Activated naive CD4-positive, alpha-beta T cell (primary cell): ENCODE results near the gene SCD.
"Not testable (repeated sequence)": the region's sequence is repeated elsewhere in the genome, so short reads cannot be mapped to it uniquely, and the experiment has no call there.

Experiments used
- DNase-seq, 4 experiments: peaks; one replicate each; lab custom pipeline; 2025; lab: John Stamatoyannopoulos, UW

SCD gene

DNA sequence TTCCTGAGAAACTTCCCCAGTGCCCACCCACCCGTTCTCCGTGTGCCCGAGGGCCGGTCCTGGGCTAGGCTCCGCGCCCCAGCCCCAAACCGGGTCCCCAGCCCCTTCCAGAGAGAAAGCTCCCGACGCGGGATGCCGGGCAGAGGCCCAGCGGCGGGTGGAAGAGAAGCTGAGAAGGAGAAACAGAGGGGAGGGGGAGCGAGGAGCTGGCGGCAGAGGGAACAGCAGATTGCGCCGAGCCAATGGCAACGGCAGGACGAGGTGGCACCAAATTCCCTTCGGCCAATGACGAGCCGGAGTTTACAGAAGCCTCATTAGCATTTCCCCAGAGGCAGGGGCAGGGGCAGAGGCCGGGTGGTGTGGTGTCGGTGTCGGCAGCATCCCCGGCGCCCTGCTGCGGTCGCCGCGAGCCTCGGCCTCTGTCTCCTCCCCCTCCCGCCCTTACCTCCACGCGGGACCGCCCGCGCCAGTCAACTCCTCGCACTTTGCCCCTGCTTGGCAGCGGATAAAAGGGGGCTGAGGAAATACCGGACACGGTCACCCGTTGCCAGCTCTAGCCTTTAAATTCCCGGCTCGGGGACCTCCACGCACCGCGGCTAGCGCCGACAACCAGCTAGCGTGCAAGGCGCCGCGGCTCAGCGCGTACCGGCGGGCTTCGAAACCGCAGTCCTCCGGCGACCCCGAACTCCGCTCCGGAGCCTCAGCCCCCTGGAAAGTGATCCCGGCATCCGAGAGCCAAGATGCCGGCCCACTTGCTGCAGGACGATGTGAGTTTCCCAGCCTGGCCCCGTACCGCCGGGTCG lies at the start of gene SCD:
SCD (plus strand) TSS at position 469 of the 803 bp plus-strand sequence; CDS start at position 741, 272 bp downstream.
- DNase-seq, result peak; percentile 30 to 50 (median 43)

- DNase-seq, result no peak
Observed at GRCh38 chr10:100297242-100297641, 49.8 kb upstream of the SCD start.

GRCh38 chr10:100301123-100301522 lies 45.9 kb upstream of the SCD start:
- not testable (repeated sequence) for DNase-seq

- no peak for DNase-seq
Observed at GRCh38 chr10:100303724-100304319, 43.2 kb upstream of the SCD start.

DNA sequence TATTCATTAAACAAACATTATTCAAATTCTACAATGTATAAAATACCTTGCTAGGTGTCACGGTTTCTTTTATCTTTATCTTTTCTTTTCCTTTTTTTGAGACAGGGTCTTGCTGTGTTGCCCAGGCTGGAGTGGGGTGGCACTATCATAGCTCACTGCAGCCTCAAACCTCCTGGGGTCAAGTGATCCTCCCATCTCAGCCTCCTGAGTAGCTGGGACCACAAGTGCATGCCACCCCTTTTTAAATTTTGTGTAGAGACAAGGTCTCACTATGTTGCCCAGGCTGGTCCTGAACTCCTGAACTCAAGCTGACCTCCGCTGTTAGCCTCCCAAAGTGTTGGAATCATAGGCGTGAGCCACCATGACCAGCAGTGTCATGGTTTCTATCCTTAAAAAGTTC lies 42.6 kb upstream of the SCD start:
- DNase-seq, result no peak

- DNase-seq, result no peak
Observed at GRCh38 chr10:100306861-100307260, 40.2 kb upstream of the SCD start.

- no peak for DNase-seq
Observed at GRCh38 chr10:100307684-100308083, 39.3 kb upstream of the SCD start.

GRCh38 chr10:100311298-100311697 lies 35.7 kb upstream of the SCD start:
- no peak for DNase-seq

- DNase-seq, result no peak
Observed at GRCh38 chr10:100315615-100316014, 31.4 kb upstream of the SCD start.

GRCh38 chr10:100318207-100318606 lies 28.8 kb upstream of the SCD start:
- no peak for DNase-seq

DNA sequence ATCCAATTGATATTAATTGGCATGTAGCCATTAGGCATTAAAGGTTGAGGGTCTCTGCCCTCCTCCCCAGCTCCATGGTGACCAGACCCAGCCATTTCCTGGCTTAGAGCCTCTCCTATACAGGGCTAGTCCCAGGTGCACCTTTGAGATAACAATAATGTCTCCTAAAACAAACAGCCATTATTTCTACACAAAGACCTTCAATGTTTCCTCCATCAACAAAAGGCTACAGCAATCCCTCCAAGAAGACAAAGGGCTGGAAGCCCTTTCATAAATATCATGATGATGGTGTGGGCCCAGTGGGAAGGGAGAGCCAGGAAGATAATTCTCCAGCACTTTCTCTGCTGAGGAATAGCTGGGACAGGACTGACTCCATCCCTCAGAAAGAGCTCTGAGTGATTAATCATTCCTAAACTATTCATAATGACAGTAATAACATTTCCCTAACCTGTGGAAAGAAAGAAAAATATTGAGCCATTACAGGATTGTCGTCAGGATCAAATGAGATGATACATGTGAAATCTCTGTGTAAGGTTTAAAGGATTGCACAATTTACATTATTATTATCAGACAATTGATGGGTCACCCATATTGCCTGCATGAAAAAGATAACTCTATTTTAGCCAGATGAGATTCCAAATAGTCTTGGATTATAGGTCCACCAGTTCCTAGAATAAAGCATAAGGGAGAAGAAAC lies 27.2 kb upstream of the SCD start:
- no peak for DNase-seq

DNA sequence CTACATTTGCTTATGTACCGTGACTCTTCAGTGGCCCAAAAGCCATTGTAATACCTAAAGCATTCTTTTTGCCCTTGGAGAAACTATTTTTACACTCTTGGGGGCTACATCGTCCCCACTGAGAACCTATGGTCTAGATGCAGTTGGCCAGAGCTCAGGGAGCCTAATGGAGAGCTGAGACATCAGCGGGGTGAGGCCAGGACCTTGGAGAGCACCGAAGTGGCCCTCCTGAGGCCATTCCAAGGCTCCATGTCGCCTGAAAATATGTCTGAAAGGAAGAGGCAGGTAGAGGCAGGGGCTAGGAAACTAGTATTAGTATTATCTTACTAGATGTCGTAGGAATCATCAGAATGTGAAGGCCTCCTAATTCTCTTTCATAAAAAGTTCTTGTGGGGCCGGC lies 21.9 kb upstream of the SCD start:
- no peak for DNase-seq

- no peak for DNase-seq
Observed at GRCh38 chr10:100327007-100327717, 19.9 kb upstream of the SCD start.

- DNase-seq, result no peak
Observed at GRCh38 chr10:100327718-100328009, 19.4 kb upstream of the SCD start.

DNA sequence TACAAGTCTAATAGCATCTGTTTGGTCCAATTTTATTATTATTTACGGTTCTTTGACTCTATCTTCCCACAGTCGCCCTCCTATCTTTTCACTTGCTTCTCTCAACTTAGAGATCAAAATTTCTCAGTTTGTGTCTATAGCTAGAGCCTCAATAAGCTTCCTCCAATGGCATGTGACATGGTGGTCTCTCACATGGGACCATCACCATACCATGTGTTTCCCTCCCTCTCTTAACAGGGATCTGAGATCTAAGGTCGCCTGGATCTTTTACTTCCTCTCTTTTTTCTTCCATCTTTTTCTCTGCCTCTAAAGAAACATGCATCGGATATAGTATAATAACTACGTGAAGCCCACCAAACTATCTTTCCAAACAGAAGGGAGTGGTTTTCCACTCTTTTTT lies 18.8 kb upstream of the SCD start:
- DNase-seq, result no peak

DNA sequence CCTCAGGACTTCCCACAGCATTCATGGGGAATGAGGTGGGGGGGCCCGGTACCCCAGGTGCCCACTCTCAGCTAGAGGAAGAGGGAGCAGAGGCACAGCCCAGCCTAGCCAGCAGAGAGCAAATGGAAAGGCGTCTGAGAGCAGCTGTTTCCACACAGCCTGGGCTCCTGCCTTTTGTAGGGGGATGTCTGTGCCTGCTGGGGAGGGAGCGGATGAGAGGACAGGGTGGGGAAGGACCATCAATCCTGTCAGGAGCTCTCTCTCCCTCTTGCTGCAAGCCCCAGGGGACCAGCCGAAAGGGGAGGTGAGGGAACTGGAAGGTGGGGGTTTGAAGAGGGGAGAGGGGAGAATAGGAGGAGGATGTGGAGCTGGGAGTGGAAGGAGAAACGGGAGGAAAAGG lies 17.0 kb upstream of the SCD start, which contains the start of gene PKD2L1:
PKD2L1 (minus strand) TSS at position 150 of the 400 bp plus-strand sequence; CDS start at position 25, 125 bp downstream.
- DNase-seq, result no peak

DNA sequence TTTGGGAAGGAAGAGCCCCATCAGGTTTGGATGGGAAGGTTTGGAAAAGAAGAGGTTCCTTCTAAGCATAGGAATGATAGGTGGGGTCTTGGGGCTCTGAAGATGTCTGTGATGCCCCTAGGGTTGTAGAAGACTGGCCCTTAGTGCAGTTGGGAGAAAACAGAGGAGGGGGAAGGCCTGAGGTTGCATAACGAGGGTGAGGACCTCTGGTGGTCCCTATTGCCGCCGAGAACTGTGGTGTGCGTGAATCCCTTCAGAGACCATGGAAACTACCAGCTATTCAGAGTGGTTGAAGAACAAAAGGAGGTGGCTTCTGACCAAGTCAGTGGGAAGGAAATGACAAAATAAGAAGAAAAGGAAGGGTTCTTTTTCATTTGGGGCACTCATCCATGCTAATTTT lies 13.9 kb upstream of the SCD start:
- DNase-seq, result no peak

DNA sequence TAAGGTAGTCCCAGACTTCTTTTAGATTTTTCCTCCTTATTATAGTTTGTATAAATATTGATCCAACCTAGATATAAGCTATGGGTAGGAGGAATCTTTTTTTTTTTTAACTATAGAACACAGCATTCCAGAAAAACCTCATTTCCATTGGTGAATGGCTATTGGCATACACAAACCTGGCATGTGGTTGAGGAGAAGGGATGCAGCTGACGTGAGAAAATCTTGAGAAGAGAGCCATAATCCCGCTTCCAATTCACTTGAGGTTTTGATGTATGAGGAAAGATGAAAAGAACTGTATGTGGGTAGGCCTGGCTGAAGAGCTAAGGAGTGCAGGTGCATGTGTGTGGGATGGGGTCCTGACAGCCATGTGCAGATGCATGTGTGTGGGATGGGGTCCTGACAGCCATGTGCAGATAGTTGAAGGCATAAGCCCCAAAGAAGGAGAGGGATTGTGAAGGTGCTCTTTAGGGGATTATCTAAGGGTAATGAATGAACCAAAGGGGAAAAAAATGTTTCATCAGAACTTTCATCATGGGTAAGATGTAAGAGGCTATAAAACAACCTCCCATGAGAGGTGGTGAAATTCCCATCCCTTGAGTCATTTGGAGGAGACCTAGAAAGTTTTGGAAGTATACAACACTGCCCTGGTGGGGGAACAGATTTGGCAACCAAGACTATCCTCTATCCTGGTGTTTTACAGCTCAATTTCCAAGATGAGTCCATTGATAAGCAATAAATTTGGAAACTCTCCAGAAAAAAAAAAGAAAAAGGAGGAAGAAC lies 13.2 kb upstream of the SCD start:
- no peak for DNase-seq

DNA sequence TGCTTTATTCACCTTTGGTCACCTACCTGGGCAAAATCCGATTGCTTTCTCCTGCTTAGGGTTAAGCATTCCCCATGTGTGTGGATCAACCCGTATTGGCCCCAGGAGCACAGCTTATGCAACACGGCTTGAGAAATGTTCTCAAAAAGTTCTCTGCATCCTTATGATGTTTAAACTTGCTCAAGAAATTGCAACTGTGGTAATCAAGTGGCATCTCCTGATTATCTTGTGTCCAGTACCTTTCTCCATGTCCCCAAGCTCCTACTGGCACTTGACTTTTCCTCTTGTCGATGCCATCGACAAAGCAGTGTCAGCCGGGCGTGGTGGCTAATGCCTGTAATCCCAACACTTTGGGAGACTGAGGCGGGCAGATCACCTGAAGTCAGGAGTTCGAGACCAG lies 12.3 kb upstream of the SCD start:
- DNase-seq, result no peak

GRCh38 chr10:100338434-100339036 lies 8.5 kb upstream of the SCD start:
- peak; percentile 62 to 75 (median 67) for DNase-seq

DNA sequence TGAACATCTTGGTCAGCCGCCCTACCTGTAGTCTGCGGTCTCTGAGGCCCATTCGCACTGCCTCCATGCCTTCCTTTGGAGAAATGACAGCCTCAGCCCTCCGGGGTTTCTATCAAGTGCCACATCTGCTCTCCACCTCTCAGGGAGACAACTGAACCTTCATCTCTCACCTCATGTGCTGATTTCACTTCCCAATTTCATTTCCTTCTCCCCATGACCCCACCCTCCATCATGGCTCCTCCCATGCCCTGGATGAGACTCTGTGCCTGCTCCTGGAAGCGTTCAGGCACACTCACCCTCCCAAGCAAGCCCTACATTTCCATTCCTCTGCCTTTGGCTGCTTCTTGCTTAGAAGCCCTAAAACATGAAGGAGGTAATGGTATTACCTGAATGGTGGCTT lies 7.8 kb upstream of the SCD start:
- no peak for DNase-seq
